Measurements from ENCODE around the gene SVIL.

- TF ChIP-seq CTCF (IDR thresholded peaks at IDR 0.05) (no peak), POLR2A (IDR thresholded peaks at IDR 0.05) (no peak)
Measured at GRCh38 chr10:29508554-29509244, 126.1 kb downstream of the SVIL start.
